ENCODE data around the gene CBX5.

DNA sequence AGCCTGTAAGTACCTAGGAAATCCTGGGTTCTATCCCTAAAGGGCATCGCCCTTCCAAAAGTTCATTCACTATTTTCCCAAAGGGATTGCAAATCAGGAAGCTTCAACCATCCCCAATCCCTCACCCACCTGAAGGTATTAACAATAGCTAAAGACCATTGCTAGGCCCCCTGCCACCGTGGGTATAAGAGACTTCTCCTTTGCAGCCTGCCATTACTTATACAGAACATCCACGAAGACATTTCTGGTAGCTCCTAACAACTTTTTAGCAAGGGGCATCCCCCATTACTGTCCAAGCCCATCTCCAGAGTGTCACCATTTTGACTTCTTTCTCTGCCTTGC, 90.8 kb downstream of the CBX5 start:
- TF ChIP-seq, protein P1, sequence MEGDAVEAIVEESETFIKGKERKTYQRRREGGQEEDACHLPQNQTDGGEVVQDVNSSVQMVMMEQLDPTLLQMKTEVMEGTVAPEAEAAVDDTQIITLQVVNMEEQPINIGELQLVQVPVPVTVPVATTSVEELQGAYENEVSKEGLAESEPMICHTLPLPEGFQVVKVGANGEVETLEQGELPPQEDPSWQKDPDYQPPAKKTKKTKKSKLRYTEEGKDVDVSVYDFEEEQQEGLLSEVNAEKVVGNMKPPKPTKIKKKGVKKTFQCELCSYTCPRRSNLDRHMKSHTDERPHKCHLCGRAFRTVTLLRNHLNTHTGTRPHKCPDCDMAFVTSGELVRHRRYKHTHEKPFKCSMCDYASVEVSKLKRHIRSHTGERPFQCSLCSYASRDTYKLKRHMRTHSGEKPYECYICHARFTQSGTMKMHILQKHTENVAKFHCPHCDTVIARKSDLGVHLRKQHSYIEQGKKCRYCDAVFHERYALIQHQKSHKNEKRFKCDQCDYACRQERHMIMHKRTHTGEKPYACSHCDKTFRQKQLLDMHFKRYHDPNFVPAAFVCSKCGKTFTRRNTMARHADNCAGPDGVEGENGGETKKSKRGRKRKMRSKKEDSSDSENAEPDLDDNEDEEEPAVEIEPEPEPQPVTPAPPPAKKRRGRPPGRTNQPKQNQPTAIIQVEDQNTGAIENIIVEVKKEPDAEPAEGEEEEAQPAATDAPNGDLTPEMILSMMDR (conservative IDR thresholded peaks at IDR 0.05 in 1 of 2, IDR thresholded peaks at IDR 0.05 in 1 of 2; ENCODE audit: low read depth in 1 of 2, low read length in 2 of 2): no peak
- no peak for TF ChIP-seq EZH2 (IDR thresholded peaks at IDR 0.05; ENCODE audit: low read length, missing control alignments)
